Hepatocyte (in vitro differentiated cells): ENCODE measurements around the gene AKAP12.

Experiments
- EZH2 ChIP-seq: fragments of 200-600 bp; sonication (generic); IDR thresholded peaks from 2 replicates; pipeline ENCODE4 v1.6.1; 2016; ENCODE audit warnings: antibody characterized with exemption, mild to moderate bottlenecking, borderline replicate concordance
- EZH2phosphoT487 ChIP-seq: fragments of 200-600 bp; sonication (generic); IDR thresholded peaks from one replicate; pipeline ENCODE4 v1.6.1; 2018; ENCODE audit warnings: antibody characterized with exemption, mild to moderate bottlenecking, low read depth, moderate library complexity; ENCODE audit not compliant: unreplicated experiment, severe bottlenecking
- TF ChIP-seq, protein P1 (sequence below): fragments of 200-600 bp; sonication (generic); IDR thresholded peaks from 2 replicates; pipeline ENCODE4 v1.5.1; 2016; ENCODE audit warnings: antibody characterized with exemption, mild to moderate bottlenecking; ENCODE audit not compliant: poor library complexity

DNA sequence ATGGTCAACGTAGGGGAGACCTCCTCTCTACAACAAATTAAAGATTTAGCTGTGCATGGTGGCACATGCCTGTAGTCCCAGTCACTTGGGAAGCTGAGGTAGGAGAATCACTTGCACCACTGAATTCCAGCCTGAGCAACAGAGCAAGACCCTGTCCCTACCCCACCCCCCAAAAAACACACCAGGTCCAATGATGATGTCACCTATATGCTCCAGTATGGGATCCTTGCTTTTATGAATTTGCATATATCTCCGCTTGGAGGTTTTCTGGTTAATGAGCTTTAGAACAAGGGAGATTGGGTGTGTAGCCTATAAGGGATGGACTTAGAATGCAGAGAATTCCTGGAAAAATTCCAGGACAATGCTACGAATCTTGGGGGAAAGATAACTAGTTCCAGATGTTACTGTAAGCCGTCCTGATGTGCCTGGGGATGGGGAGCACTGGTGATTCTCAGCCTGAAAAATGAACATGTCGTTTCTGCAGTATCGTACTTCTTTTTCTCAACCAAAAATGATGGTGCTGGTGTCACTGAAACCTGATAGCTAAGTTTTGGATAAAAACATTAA, 90.4 kb downstream of the AKAP12 start:
- TF ChIP-seq, protein P1, sequence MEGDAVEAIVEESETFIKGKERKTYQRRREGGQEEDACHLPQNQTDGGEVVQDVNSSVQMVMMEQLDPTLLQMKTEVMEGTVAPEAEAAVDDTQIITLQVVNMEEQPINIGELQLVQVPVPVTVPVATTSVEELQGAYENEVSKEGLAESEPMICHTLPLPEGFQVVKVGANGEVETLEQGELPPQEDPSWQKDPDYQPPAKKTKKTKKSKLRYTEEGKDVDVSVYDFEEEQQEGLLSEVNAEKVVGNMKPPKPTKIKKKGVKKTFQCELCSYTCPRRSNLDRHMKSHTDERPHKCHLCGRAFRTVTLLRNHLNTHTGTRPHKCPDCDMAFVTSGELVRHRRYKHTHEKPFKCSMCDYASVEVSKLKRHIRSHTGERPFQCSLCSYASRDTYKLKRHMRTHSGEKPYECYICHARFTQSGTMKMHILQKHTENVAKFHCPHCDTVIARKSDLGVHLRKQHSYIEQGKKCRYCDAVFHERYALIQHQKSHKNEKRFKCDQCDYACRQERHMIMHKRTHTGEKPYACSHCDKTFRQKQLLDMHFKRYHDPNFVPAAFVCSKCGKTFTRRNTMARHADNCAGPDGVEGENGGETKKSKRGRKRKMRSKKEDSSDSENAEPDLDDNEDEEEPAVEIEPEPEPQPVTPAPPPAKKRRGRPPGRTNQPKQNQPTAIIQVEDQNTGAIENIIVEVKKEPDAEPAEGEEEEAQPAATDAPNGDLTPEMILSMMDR: no peak
- TF ChIP-seq EZH2: no peak
- TF ChIP-seq EZH2phosphoT487: no peak
